ENCODE data around the gene SLC17A9. TPM values are rescaled to one million over a fixed set of nuclear protein-coding genes. Genes with fewer than 3 reads are reported as not detected.

Gene SLC17A9
- total RNA-seq: 10 to 100 TPM; 18.8 to 41.9 (median 31.4) TPM
- 10 to 100 TPM; 34.4 to 95.3 (median 41.5) TPM for polyA plus RNA-seq
- long read RNA-seq, donor 1, partial matches to known transcripts: 0 of 1 reads
- long read RNA-seq, donor 1, other reads (novel, unspliced or antisense): 0 of 1 reads
- long read RNA-seq, donor 2: 0 reads

GRCh38 chr20:62952373-62952967 lies at the start of gene SLC17A9:
Gene SLC17A9 (plus strand): TSS chr20:62952709. CDS start chr20:62952831, 122 bp downstream.
- H3K4me1 ChIP-seq: peaks cover 22 to 59% (median 39%) of the 10 kb centered on the region in 6 donors
- TF ChIP-seq CTCF (IDR thresholded peaks at IDR 0.05 in 8 of 11, conservative IDR thresholded peaks at IDR 0.05 in 3 of 11) (peak in 6 of 11 experiments; percentile 27 to 52 (median 44)), POLR2A (IDR thresholded peaks at IDR 0.05) (no peak), POLR2AphosphoS5 (IDR thresholded peaks at IDR 0.05) (peak; percentile 68 to 82 (median 80))
- intact Hi-C loops (cut with DNase I; ENCODE audit: low total_unique reads): no loop called here
- H3K4me3 ChIP-seq: peak within 1 kb of the TSS; percentile 16 to 76 (median 42)
- H3K36me3 ChIP-seq: peaks cover 0 to 51% (median 20%) of the 10 kb centered on the region in 6 donors
- no peaks in the 10 kb centered on the region for H3K27me3 ChIP-seq (replicated peaks in 1 of 7)
- 3 to 7% (median 4%) methylated on average over 11 to 37 of the region's 37 CpGs for WGBS, 5 donors
- H3K27ac ChIP-seq: peak within 1 kb of the TSS; percentile 78 to 92 (median 88)
- DNase-seq: peak; percentile 94
- H3K9me3 ChIP-seq: no peaks in the 10 kb centered on the region

GRCh38 chr20:62902926-62903615 lies 49.4 kb upstream of the SLC17A9 start:
- 76 to 89% (median 84%) methylated on average over 7 of the region's 7 CpGs for WGBS, 5 donors
- H3K9me3 ChIP-seq: no peaks in the 10 kb centered on the region
- H3K27ac ChIP-seq: peak overlapping the region in 1 of 8 donors; percentile 22
- H3K36me3 ChIP-seq: peaks cover 9 to 74% (median 70%) of the 10 kb centered on the region in 6 donors
- DNase-seq: no peak
- intact Hi-C loops (cut with DNase I; ENCODE audit: low total_unique reads): no loop called here
- no peaks in the 10 kb centered on the region for H3K27me3 ChIP-seq (replicated peaks in 1 of 7)
- H3K4me1 ChIP-seq: peaks cover 18 to 39% (median 26%) of the 10 kb centered on the region in 6 donors
- TF ChIP-seq POLR2A (IDR thresholded peaks at IDR 0.05) (no peak), CTCF (IDR thresholded peaks at IDR 0.05 in 8 of 11, conservative IDR thresholded peaks at IDR 0.05 in 3 of 11) (no peak), POLR2AphosphoS5 (IDR thresholded peaks at IDR 0.05) (peak in 1 of 3 donors; percentile 60)
- no peak overlapping the region for H3K4me3 ChIP-seq

GRCh38 chr20:62905536-62906117 lies 46.9 kb upstream of the SLC17A9 start:
- intact Hi-C loops (cut with DNase I; ENCODE audit: low total_unique reads): no loop called here
- WGBS, 5 donors: 91 to 95% (median 94%) methylated on average over 17 of the region's 17 CpGs
- no peak overlapping the region for H3K4me3 ChIP-seq
- TF ChIP-seq CTCF (IDR thresholded peaks at IDR 0.05 in 8 of 11, conservative IDR thresholded peaks at IDR 0.05 in 3 of 11) (no peak), POLR2AphosphoS5 (IDR thresholded peaks at IDR 0.05) (no peak), POLR2A (IDR thresholded peaks at IDR 0.05) (no peak)
- no peaks in the 10 kb centered on the region for H3K27me3 ChIP-seq (replicated peaks in 1 of 7)
- no peaks in the 10 kb centered on the region for H3K9me3 ChIP-seq
- DNase-seq: no peak
- H3K27ac ChIP-seq: no peak overlapping the region
- peaks cover 11 to 100% (median 95%) of the 10 kb centered on the region in 6 donors for H3K36me3 ChIP-seq
- H3K4me1 ChIP-seq: peaks cover 0 to 21% (median 5%) of the 10 kb centered on the region in 6 donors

Measured in spleen (tissue), 13 donors.